Activated T-cell treated with anti-CD3 and anti-CD28 coated beads, Interleukin-2, amount 50 U/mL, for 72 hours (primary cell): ENCODE results near the gene KIF26B. TPM values are rescaled to one million over a fixed set of nuclear protein-coding genes. Genes with fewer than 3 reads are reported as not detected.

Experiments used
- ATAC-seq, 2 donors: fragments of 150-1000 bp; cut with Tn5 transposase; replicated peaks in 1 of 2; 2 replicates each; pipeline ENCODE4 v1.10.0; 2021; ENCODE audit warnings: moderate library complexity in 2 of 2, mild to moderate bottlenecking in 1 of 2
- DNase-seq, 2 donors: peaks; one replicate each; pipeline ENCODE4 v3.0.0; 2021 to 2022; ENCODE audit warnings: mixed read lengths in 1 of 2
- H3K27ac Mint-ChIP-seq: one replicate; pipeline ENCODE4 v1.8.0; 2022; ENCODE audit warnings: mild to moderate bottlenecking, moderate library complexity, mixed read lengths
- H3K27me3 Mint-ChIP-seq: one replicate; pipeline ENCODE4 v1.8.0; 2022; ENCODE audit warnings: low read depth, mixed read lengths
- H3K36me3 Mint-ChIP-seq, 2 donors: one replicate each; pipeline ENCODE4 v1.8.0; 2022; ENCODE audit warnings: mixed read lengths in 2 of 2, mild to moderate bottlenecking in 1 of 2; ENCODE audit not compliant: insufficient read depth in 2 of 2
- H3K4me1 Mint-ChIP-seq: one replicate; pipeline ENCODE4 v1.8.0; 2022; ENCODE audit warnings: low read depth, mixed read lengths
- H3K4me3 Mint-ChIP-seq, 2 donors: one replicate each; pipeline ENCODE4 v1.8.0; 2022; ENCODE audit warnings: mild to moderate bottlenecking in 2 of 2, mixed read lengths in 2 of 2, moderate library complexity in 2 of 2
- H3K9me3 Mint-ChIP-seq, 2 donors: one replicate each; pipeline ENCODE4 v1.8.0; 2022; ENCODE audit warnings: mixed read lengths in 2 of 2
- total RNA-seq, 2 donors: library from RNA; stranded (reverse); gene quantifications; one replicate each; pipeline ENCODE4 v1.2.3, GENCODE V29; 2022

The KIF26B gene
- total RNA-seq, 2 donors from 2014 or later: 0.25 to 0.34 TPM

DNA sequence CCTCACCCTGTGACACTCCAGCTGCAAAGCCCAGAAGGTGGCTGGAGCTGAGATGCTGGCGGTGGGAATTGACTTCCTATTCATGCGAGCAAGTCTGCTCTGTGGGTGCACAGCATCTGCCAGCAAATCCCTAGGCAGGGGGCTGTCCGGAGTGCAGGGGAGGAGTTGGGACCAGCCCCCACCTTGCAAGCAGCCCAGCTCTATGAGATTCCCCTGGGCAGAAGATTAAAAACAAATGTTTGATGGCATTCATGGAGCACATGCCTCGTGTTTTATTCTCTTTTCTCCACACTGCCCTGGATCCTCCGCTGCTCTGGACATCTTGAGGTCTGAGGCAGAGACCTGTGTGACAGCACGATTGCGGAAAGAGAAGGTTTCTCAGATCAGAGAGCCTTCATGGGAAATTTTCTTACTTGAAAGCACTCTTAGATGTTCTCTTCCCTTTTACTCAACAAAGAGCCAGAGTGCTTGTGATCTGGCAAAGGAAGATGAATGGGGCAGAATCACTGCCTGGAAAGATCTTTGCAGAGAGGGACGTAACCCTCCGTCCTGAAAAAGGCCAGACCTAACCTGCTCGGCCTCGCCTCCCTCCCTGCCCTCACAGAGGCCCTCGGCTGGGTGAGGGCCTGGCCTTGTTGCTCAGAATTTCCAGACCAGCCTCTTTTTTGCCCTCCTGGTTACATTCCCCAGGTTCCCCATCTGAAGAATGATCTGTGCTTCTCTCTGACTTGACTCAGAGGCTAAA, 597.1 kb downstream of the KIF26B start:
- H3K27ac Mint-ChIP-seq: no peak overlapping the region
- H3K4me3 Mint-ChIP-seq: no peak overlapping the region
- peaks cover 7 to 11% of the 10 kb centered on the region in 2 donors for H3K9me3 Mint-ChIP-seq
- DNase-seq: no peak
- no peaks in the 10 kb centered on the region for H3K27me3 Mint-ChIP-seq
- no peak for ATAC-seq
- H3K4me1 Mint-ChIP-seq: no peaks in the 10 kb centered on the region
- H3K36me3 Mint-ChIP-seq: peaks cover 11 to 13% of the 10 kb centered on the region in 2 donors

DNA sequence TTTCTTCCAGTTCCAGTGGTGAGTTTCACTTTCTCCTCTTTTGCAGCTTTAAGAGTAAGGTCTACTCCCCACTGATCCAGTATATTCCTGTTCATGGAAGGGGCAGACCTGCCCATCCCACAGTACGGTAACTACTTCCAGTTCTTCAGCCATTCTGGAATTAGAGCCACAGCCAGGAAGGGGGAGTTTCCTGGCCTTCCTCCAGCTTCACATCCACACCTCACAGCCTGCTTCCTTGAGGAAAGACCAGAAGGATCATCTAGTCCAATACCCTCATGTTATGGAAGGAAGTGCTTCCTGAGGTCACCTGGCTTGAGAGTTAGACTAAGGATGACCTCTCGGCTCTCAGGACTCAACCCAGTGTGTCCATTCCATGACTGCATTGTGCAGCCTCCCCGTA, 597.8 kb downstream of the KIF26B start:
- Mint-ChIP-seq H3K36me3 (peaks cover 7 to 11% of the 10 kb centered on the region in 2 donors), H3K27me3 (no peaks in the 10 kb centered on the region), H3K4me1 (no peaks in the 10 kb centered on the region), H3K9me3 (peaks cover 5 to 15% of the 10 kb centered on the region in 2 donors), H3K27ac (no peak overlapping the region), H3K4me3 (no peak overlapping the region)
- DNase-seq: no peak
- no peak for ATAC-seq

DNA sequence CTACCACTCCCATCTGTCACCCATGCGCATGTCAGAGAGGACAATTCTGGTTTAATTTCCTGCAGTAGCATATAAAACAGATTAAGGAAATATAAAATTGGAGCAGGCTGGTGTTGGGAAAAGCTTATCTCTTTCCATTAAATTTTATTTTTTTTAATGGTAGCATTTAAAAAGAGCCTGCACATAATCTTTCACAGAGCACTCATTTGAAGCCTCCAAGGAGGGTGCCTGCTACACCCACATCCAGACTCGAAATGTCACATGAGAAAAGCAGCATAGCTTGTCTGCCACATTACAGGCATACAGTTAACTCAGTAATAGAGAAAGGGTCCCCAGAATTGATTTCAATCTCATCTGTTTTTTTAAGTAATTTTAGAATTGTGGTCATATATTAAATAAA, 599.0 kb downstream of the KIF26B start:
- no peak for DNase-seq
- H3K27ac Mint-ChIP-seq: no peak overlapping the region
- ATAC-seq: no peak
- H3K9me3 Mint-ChIP-seq: peaks cover 6 to 18% of the 10 kb centered on the region in 2 donors
- H3K27me3 Mint-ChIP-seq: no peaks in the 10 kb centered on the region
- no peaks in the 10 kb centered on the region for H3K4me1 Mint-ChIP-seq
- peaks cover 7 to 10% of the 10 kb centered on the region in 2 donors for H3K36me3 Mint-ChIP-seq
- no peak overlapping the region for H3K4me3 Mint-ChIP-seq

DNA sequence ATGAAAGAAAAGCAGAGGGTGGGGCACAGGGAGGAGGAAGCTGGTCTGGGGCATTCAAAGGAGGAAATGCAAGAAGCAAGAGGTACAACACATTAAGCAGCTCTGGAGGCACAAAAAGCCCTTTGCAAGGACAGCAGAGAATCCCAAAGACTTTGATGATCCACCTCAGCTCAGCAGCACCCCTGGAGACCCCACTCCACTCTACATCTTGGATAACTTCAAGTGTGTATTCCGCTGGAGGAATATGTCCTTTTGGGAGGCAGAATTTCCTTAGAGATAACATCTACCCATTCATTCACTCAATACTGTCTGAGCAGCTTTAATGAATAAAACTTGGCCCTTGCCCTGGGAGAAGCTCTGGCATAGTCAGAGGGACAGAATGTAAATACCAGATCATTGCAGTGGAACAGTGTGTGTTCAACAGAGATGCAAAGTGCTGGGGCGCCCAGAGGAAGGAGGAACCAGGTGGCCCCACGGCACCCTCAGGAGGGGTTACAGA, 599.7 kb downstream of the KIF26B start:
- H3K36me3 Mint-ChIP-seq: peaks cover 3 to 9% of the 10 kb centered on the region in 2 donors
- no peak overlapping the region for H3K4me3 Mint-ChIP-seq
- ATAC-seq (no peak), DNase-seq (no peak)
- peaks cover 6 to 20% of the 10 kb centered on the region in 2 donors for H3K9me3 Mint-ChIP-seq
- no peak overlapping the region for H3K27ac Mint-ChIP-seq
- no peaks in the 10 kb centered on the region for H3K27me3 Mint-ChIP-seq
- no peaks in the 10 kb centered on the region for H3K4me1 Mint-ChIP-seq
